ENCODE data around the gene SCD5.

SCD5 gene

DNA sequence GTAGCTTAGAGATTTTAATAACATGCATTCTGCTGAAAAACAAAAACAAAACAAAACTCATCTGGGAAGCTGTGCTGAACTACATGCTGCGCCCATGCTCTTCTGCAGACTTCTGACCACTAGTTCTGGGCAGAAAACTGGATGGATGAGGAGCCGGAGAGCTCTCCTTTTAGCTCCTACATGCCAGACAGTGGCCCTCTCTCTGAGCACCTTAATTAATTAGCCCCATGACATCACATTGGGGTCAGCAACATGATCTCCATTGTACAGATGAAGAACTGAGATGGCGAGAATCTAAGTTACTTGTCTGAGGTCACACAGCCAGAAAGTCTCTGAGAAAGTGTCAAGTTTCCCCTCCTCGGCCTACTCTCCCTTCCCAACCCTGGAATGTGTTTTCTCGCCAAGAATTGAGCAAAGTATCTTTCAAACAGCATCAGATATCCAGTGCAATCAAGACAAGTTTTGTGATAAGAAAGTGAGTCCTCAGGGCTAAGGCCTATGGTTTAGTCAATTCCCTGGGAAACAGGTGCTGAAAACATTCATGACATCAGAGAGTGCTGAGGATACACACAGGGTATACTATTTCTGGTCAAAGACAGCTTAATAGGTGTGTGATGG is 21.6 kb downstream of the SCD5 start:
- peaks cover 6% of the 10 kb centered on the region for H3K4me1 ChIP-seq (ENCODE audit: control insufficient read depth, insufficient read depth, low read length)
- no peaks in the 10 kb centered on the region for H3K9me3 ChIP-seq (ENCODE audit: control insufficient read depth, insufficient read depth, low read depth, low read length)
- H3K27ac ChIP-seq (ENCODE audit: extremely low read depth, low read depth, low read length), result no peak overlapping the region
- POLR2A ChIA-PET, result interaction anchor here (0.9 kb wide), 1 partner anchor 403 kb away, joined by 3 read pairs; the partner anchor contains the start of gene HNRNPD
- H3K4me3 ChIP-seq (ENCODE audit: low read depth, low read length), result no peak overlapping the region
- no peaks in the 10 kb centered on the region for H3K36me3 ChIP-seq (ENCODE audit: control insufficient read depth in 2 of 2, insufficient read depth in 1 of 2, low read length in 2 of 2)
- CTCF ChIA-PET, result interaction anchor here (1.3 kb wide), 1 partner anchor 16 kb away, joined by 3 read pairs; no protein-coding TSS in a partner anchor
- TF ChIP-seq ZNF324 (tag by site-specific recombination; IDR thresholded peaks at IDR 0.05) (no peak), BCL11A (tag by site-specific recombination; IDR thresholded peaks at IDR 0.05; ENCODE audit: low read depth) (no peak), ZNF777 (tag by site-specific recombination; IDR thresholded peaks at IDR 0.05; ENCODE audit: borderline replicate concordance) (no peak), ZNF280D (tag by site-specific recombination; IDR thresholded peaks at IDR 0.05) (no peak), ZNF121 (tag by site-specific recombination; IDR thresholded peaks at IDR 0.05) (no peak), ZBTB8A (tag by site-specific recombination; IDR thresholded peaks at IDR 0.05) (no peak), ZFP3 (tag by site-specific recombination; IDR thresholded peaks at IDR 0.05; ENCODE audit: low read depth) (peak; percentile 70; the same call in 1 of the 2 replicates), ZSCAN16 (tag by site-specific recombination; IDR thresholded peaks at IDR 0.05) (no peak), PRDM1 (tag by site-specific recombination; IDR thresholded peaks at IDR 0.05) (peak; percentile 65), ZNF366 (tag by site-specific recombination; conservative IDR thresholded peaks at IDR 0.05) (0 out of 2 replicates have a peak, but pooled peaks have one; percentile 48), ZNF791 (tag by site-specific recombination; IDR thresholded peaks at IDR 0.05) (no peak), ZNF48 (tag by site-specific recombination; IDR thresholded peaks at IDR 0.05) (no peak), IKZF3 (tag by site-specific recombination; IDR thresholded peaks at IDR 0.05) (0 out of 2 replicates have a peak, but pooled peaks have one; percentile 19), SCRT2 (tag by site-specific recombination; IDR thresholded peaks at IDR 0.05) (0 out of 2 replicates have a peak, but pooled peaks have one; percentile 19), GLIS2 (tag by site-specific recombination; IDR thresholded peaks at IDR 0.05) (no peak), KLF1 (tag by site-specific recombination; IDR thresholded peaks at IDR 0.05) (peak; percentile 20; the same call in 1 of the 2 replicates), ZSCAN23 (tag by site-specific recombination; IDR thresholded peaks at IDR 0.05) (no peak), ZBTB20 (tag by site-specific recombination; IDR thresholded peaks at IDR 0.05) (peak; percentile 77), ZNF629 (tag by site-specific recombination; IDR thresholded peaks at IDR 0.05) (peak; percentile 76), ZNF335 (tag by site-specific recombination; conservative IDR thresholded peaks at IDR 0.05) (no peak), ZBTB10 (tag by site-specific recombination; IDR thresholded peaks at IDR 0.05) (no peak), YY2 (tag by site-specific recombination; IDR thresholded peaks at IDR 0.05) (no peak), WT1 (tag by site-specific recombination; IDR thresholded peaks at IDR 0.05) (no peak), KLF8 (tag by site-specific recombination; IDR thresholded peaks at IDR 0.05) (0 out of 2 replicates have a peak, but pooled peaks have one; percentile 33), ZXDB (tag by site-specific recombination; IDR thresholded peaks at IDR 0.05) (peak; percentile 53; the same call in 1 of the 2 replicates), ZNF416 (tag by site-specific recombination; IDR thresholded peaks at IDR 0.05) (no peak), ZNF610 (tag by site-specific recombination; IDR thresholded peaks at IDR 0.05; ENCODE audit: borderline replicate concordance) (no peak)
- TF ChIP-seq, protein P1, sequence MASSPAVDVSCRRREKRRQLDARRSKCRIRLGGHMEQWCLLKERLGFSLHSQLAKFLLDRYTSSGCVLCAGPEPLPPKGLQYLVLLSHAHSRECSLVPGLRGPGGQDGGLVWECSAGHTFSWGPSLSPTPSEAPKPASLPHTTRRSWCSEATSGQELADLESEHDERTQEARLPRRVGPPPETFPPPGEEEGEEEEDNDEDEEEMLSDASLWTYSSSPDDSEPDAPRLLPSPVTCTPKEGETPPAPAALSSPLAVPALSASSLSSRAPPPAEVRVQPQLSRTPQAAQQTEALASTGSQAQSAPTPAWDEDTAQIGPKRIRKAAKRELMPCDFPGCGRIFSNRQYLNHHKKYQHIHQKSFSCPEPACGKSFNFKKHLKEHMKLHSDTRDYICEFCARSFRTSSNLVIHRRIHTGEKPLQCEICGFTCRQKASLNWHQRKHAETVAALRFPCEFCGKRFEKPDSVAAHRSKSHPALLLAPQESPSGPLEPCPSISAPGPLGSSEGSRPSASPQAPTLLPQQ (tag by site-specific recombination; IDR thresholded peaks at IDR 0.05), result 0 out of 2 replicates have a peak, but pooled peaks have one; percentile 17
- TF ChIP-seq, protein P2, sequence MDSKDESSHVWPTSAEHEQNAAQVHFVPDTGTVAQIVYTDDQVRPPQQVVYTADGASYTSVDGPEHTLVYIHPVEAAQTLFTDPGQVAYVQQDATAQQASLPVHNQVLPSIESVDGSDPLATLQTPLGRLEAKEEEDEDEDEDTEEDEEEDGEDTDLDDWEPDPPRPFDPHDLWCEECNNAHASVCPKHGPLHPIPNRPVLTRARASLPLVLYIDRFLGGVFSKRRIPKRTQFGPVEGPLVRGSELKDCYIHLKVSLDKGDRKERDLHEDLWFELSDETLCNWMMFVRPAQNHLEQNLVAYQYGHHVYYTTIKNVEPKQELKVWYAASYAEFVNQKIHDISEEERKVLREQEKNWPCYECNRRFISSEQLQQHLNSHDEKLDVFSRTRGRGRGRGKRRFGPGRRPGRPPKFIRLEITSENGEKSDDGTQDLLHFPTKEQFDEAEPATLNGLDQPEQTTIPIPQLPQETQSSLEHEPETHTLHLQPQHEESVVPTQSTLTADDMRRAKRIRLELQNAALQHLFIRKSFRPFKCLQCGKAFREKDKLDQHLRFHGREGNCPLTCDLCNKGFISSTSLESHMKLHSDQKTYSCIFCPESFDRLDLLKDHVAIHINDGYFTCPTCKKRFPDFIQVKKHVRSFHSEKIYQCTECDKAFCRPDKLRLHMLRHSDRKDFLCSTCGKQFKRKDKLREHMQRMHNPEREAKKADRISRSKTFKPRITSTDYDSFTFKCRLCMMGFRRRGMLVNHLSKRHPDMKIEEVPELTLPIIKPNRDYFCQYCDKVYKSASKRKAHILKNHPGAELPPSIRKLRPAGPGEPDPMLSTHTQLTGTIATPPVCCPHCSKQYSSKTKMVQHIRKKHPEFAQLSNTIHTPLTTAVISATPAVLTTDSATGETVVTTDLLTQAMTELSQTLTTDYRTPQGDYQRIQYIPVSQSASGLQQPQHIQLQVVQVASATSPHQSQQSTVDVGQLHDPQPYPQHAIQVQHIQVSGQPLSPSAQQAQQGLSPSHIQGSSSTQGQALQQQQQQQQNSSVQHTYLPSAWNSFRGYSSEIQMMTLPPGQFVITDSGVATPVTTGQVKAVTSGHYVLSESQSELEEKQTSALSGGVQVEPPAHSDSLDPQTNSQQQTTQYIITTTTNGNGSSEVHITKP (tag by site-specific recombination; IDR thresholded peaks at IDR 0.05), result peak; percentile 31; the same call in 1 of the 2 replicates
